Camera-type eye (tissue), 1 donor: ENCODE measurements around the gene ZNF239. TPM values are rescaled to one million over a fixed set of nuclear protein-coding genes. Genes with fewer than 3 reads are reported as not detected.

ENCODE experiments used
- total RNA-seq: library from RNA; depleted of rRNA; stranded (reverse); fragments of >200 nt; gene quantifications from one replicate; pipeline ENCODE4 v1.2.3, GENCODE V29; 2014

The ZNF239 gene
- 11.5 TPM for total RNA-seq

GRCh38 chr10:43574001-43574892, at the start of gene ZNF239:
ZNF239 (minus strand) TSS chr10:43574616; CDS start chr10:43558079, 16,537 bp downstream.

GRCh38 chr10:43606323-43607198, 32.1 kb upstream of the ZNF239 start, which contains the start of gene ZNF485:
ZNF485 (plus strand) TSS chr10:43606438; CDS start chr10:43607051, 613 bp downstream.

Other genes with a start within 250 kb of the ZNF239 start
- gene FXYD4, start 203.0 kb downstream of the ZNF239 start, total RNA-seq, result not detected
- gene HNRNPF, start 165.4 kb downstream of the ZNF239 start, total RNA-seq, result 171 TPM
- 19.3 TPM for gene ZNF487, start 137.5 kb downstream of the ZNF239 start, total RNA-seq
- gene ZNF485, start 31.8 kb upstream of the ZNF239 start, total RNA-seq, result 6.7 TPM
- 51.3 TPM for gene ZNF32, start 74.3 kb upstream of the ZNF239 start, total RNA-seq